GM12878 (cell line): ENCODE measurements around the gene ZNF267. TPM values are rescaled to one million over a fixed set of nuclear protein-coding genes. Genes with fewer than 3 reads are reported as not detected.

Experiments used
- ATAC-seq: fragments of 200-7000 bp; cut with Tn5 transposase; 3 replicates; pipeline ENCODE4 v1.9.1; 2020; ENCODE audit warnings: mild to moderate bottlenecking, moderate library complexity
- BruUV-seq: library from RNA; stranded (reverse); fragments of 400-500 nt; replicated peaks from 2 replicates; lab custom pipeline; 2021; lab: Mats Ljungman, UMichigan
- CTCF ChIA-PET: fragments of 300-600 bp; sonication (Branson Sonifier 250); formaldehyde crosslinking; extraction: SDS; loops from one replicate; lab custom pipeline; 2021; ENCODE audit warnings: inconsistent platforms; lab: Yijun Ruan, JAX
- POLR2A ChIA-PET: fragments of 350-600 bp; formaldehyde crosslinking; extraction: SDS; loops from one replicate; lab custom pipeline; 2021; ENCODE audit warnings: inconsistent platforms; lab: Charles Lee
- RAD21 ChIA-PET: fragments of 300-600 bp; sonication (Branson Sonifier 250); formaldehyde crosslinking; loops from one replicate; lab custom pipeline; 2023; ENCODE audit warnings: antibody characterized with exemption; ENCODE audit not compliant: unreplicated experiment; lab: Charles Lee
- SMC1A ChIA-PET: fragments of 300-600 bp; sonication (Branson Sonifier 250); formaldehyde crosslinking; loops from one replicate; lab custom pipeline; 2023; ENCODE audit not compliant: unreplicated experiment, uncharacterized antibody; lab: Charles Lee
- DNase-seq: peaks from one replicate; pipeline ENCODE4 v3.0.0-alpha.2; 2011; ENCODE audit warnings: low read depth, low spot score
- FAIRE-seq: peaks from 3 replicates; lab custom pipeline; 2011; peaks lifted over from hg19 to GRCh38; lab: Jason Lieb, UNC
- H2AFZ ChIP-seq: 2 replicates; pipeline ENCODE4 v1.6.0; 2011; ENCODE audit warnings: low read depth, low read length, control low read depth; ENCODE audit not compliant: control insufficient read depth
- H3K27ac ChIP-seq: 2 replicates; pipeline ENCODE4 v1.5.1; 2011; ENCODE audit warnings: control low read depth; ENCODE audit not compliant: control insufficient read depth, insufficient read depth
- H3K27me3 ChIP-seq, 2 experiments: replicated peaks in 1 of 2; 2 replicates each; pipeline versions ENCODE4 v1.6.0 to v1.6.1; 2011; ENCODE audit warnings: low read length in 1 of 2; ENCODE audit not compliant: control insufficient read depth in 2 of 2, insufficient read depth in 2 of 2
- H3K36me3 ChIP-seq, 2 experiments: 2 replicates each; pipeline ENCODE4 v1.5.1; 2011; ENCODE audit warnings: low read length in 1 of 2; ENCODE audit not compliant: control insufficient read depth in 2 of 2, insufficient read depth in 2 of 2
- H3K4me1 ChIP-seq: 2 replicates; pipeline ENCODE4 v1.6.1; 2011; ENCODE audit warnings: mild to moderate bottlenecking, low read length, moderate library complexity, mixed read lengths; ENCODE audit not compliant: control insufficient read depth, insufficient read depth
- H3K4me2 ChIP-seq: 2 replicates; pipeline ENCODE4 v1.6.0; 2011; ENCODE audit warnings: control low read depth; ENCODE audit not compliant: control insufficient read depth, insufficient read depth
- H3K4me3 ChIP-seq: fragments of 200-600 bp; sonication (generic); 2 replicates; pipeline ENCODE4 v1.5.1; 2016
- H3K79me2 ChIP-seq: 2 replicates; pipeline ENCODE4 v1.6.0; 2011; ENCODE audit warnings: low read length; ENCODE audit not compliant: control insufficient read depth, insufficient read depth
- H3K9ac ChIP-seq: 2 replicates; pipeline ENCODE4 v1.8.0; 2011; ENCODE audit warnings: low read length, control low read depth, mixed read lengths; ENCODE audit not compliant: control insufficient read depth, insufficient read depth
- H3K9me3 ChIP-seq: replicated peaks from 3 replicates; pipeline ENCODE4 v1.5.1; 2011; ENCODE audit warnings: mild to moderate bottlenecking, low read length; ENCODE audit not compliant: control insufficient read depth, insufficient read depth
- H4K20me1 ChIP-seq: 2 replicates; pipeline ENCODE4 v1.6.0; 2011; ENCODE audit not compliant: control insufficient read depth, insufficient read depth
- ATF7 ChIP-seq: fragments of 450-650 bp; IDR thresholded peaks from 2 replicates; pipeline ENCODE4 v1.6.1; 2016; ENCODE audit warnings: low read depth, mild to moderate bottlenecking
- CUX1 ChIP-seq: IDR thresholded peaks from 2 replicates; pipeline ENCODE4 v1.6.1; 2012; ENCODE audit warnings: improper control_type of control experiment, low read depth, low read length; ENCODE audit not compliant: insufficient replicate concordance
- E4F1 ChIP-seq: fragments of 450-650 bp; IDR thresholded peaks from 2 replicates; pipeline ENCODE4 v1.6.1; 2018; ENCODE audit warnings: borderline replicate concordance, mild to moderate bottlenecking; ENCODE audit not compliant: partially characterized antibody
- HDAC6 ChIP-seq: fragments of 200-600 bp; sonication (generic); IDR thresholded peaks from one replicate; pipeline ENCODE4 v1.8.0; 2017; ENCODE audit warnings: antibody characterized with exemption; ENCODE audit not compliant: unreplicated experiment
- MXI1 ChIP-seq: fragments of 150-350 bp; IDR thresholded peaks from 2 replicates; pipeline ENCODE4 v1.6.1; 2011; ENCODE audit warnings: low read depth, mild to moderate bottlenecking, inconsistent platforms, low read length, improper control_type of control experiment
- PML ChIP-seq: IDR thresholded peaks from 2 replicates; pipeline ENCODE4 v1.6.1; 2012; ENCODE audit warnings: low read length, inconsistent platforms
- RB1 ChIP-seq: fragments of 450-650 bp; formaldehyde crosslinking; IDR thresholded peaks from 2 replicates; pipeline ENCODE4 v1.6.1; 2017; ENCODE audit warnings: mild to moderate bottlenecking, borderline replicate concordance
- REST ChIP-seq: IDR thresholded peaks from 2 replicates; pipeline ENCODE4 v1.6.1; 2012; ENCODE audit warnings: mild to moderate bottlenecking, low read depth, low read length
- TCF3 ChIP-seq: IDR thresholded peaks from 2 replicates; pipeline ENCODE4 v1.6.1; 2012; ENCODE audit warnings: low read depth, mild to moderate bottlenecking, low read length, borderline replicate concordance; ENCODE audit not compliant: insufficient read depth
- YBX1 ChIP-seq: fragments of 450-650 bp; IDR thresholded peaks from 2 replicates; pipeline ENCODE4 v1.6.1; 2016; ENCODE audit warnings: antibody characterized with exemption
- in situ Hi-C: fragments of 300-500 bp; cut with MboI; formaldehyde crosslinking; loops from 9 replicates; pipeline ENCODE4 v1.14.3; 2018; ENCODE audit warnings: mixed read lengths
- intact Hi-C: fragments of 100-400 bp; cut with micrococcal nuclease; formaldehyde crosslinking; loops from one replicate; pipeline ENCODE4 v1.14.2; 2022; ENCODE audit not compliant: unreplicated experiment
- polyA plus RNA-seq, 11 experiments: library from polyadenylated mRNA; depleted of rRNA in 4 of 11; unstranded in 6 of 11; stranded (reverse) in 5 of 11; fragments of >200 nt; fragmentation: Nextera tagmentation in 4 of 11; fragmentation: Illumina TruSeq in 1 of 11; extraction: Ambion mirVana in 4 of 11; extraction: Trizol in 1 of 11; gene quantifications; 1 replicate in 1 of 11; 2 replicates in 10 of 11; pipeline versions ENCODE4 v1.2.1 to v1.2.3, GENCODE V29; 2011 to 2016; ENCODE audit warnings: inconsistent platforms in 2 of 11, missing spikeins in 2 of 11, low read depth in 1 of 11
- total RNA-seq, 4 experiments: library from RNA; depleted of rRNA in 3 of 4; stranded (reverse); fragments of >200 nt in 3 of 4; fragmentation: Illumina TruSeq in 1 of 4; extraction: Trizol in 1 of 4; gene quantifications; 2 replicates each; pipeline versions ENCODE4 v1.2.1 to v1.2.3, GENCODE V29; 2013 to 2021

The ZNF267 gene
- total and polyA plus RNA-seq, 10 of the 15 experiments (the other 5 are each of a cell fraction or from before 2014, with no cell fraction given), result 16.3 to 54.6 (median 29.6) TPM

GRCh38 chr16:31888735-31889134, 15.1 kb downstream of the ZNF267 start:
- no peak overlapping the region for H3K27ac ChIP-seq
- FAIRE-seq, result no peak
- no peak overlapping the region for H2AFZ ChIP-seq
- intact Hi-C loops, result no loop called here
- in situ Hi-C loops, result loop anchor here (10.0 to 25.0 kb wide), 5 partner anchors 54 to 1801 kb away; partner anchors contain the start of genes CFAP119, FBRS, ITGAL and PPP4C
- no peak for DNase-seq
- SMC1A ChIA-PET, result no interaction called here
- no peaks in the 10 kb centered on the region for H3K27me3 ChIP-seq
- POLR2A ChIA-PET, result interaction anchor here (0.7 kb wide), 1 partner anchor 11 kb away, joined by 3 read pairs; no protein-coding TSS in a partner anchor
- H3K9me3 ChIP-seq, result peaks cover 58% of the 10 kb centered on the region
- H3K4me2 ChIP-seq, result no peak overlapping the region
- BruUV-seq, result no TSS peak
- ATAC-seq, result no peak
- H3K4me3 ChIP-seq, result no peak overlapping the region
- no peaks in the 10 kb centered on the region for H3K4me1 ChIP-seq
- CTCF ChIA-PET, result no interaction called here
- H3K79me2 ChIP-seq, result peaks cover 58% of the 10 kb centered on the region
- no peak overlapping the region for H3K9ac ChIP-seq
- RAD21 ChIA-PET, result no interaction called here
- peaks cover 21 to 74% of the 10 kb centered on the region in 2 experiments for H3K36me3 ChIP-seq
- TF ChIP-seq CUX1 (no peak), TCF3 (no peak), MXI1 (no peak), PML (no peak), HDAC6 (no peak), RB1 (no peak), E4F1 (no peak), REST (no peak), YBX1 (no peak), ATF7 (no peak)
- no peaks in the 10 kb centered on the region; the same call in 1 of the 2 replicates for H4K20me1 ChIP-seq
